Thyroid gland (tissue), 4 donors: ENCODE measurements around the gene ROS1. TPM values are rescaled to one million over a fixed set of nuclear protein-coding genes. Genes with fewer than 3 reads are reported as not detected.

ENCODE experiments used
- DNase-seq, 2 donors: peaks; one replicate each; pipeline ENCODE4 v3.0.0-alpha.2; 2019
- H3K27ac ChIP-seq, 3 donors: fragments of 200-600 bp; sonication (generic); 1 replicate in 2 of 3; 2 replicates in 1 of 3; pipeline ENCODE4 v1.5.1; 2016 to 2019; ENCODE audit warnings: mild to moderate bottlenecking in 1 of 3, moderate library complexity in 1 of 3
- H3K27me3 ChIP-seq: fragments of 200-600 bp; sonication (generic); one replicate; pipeline ENCODE4 v1.5.1; 2019
- H3K36me3 ChIP-seq, 2 donors: fragments of 200-600 bp; sonication (generic); one replicate each; pipeline ENCODE4 v1.5.1; 2016 to 2019
- H3K4me1 ChIP-seq, 2 donors: fragments of 200-600 bp; sonication (generic); one replicate each; pipeline ENCODE4 v1.5.1; 2017 to 2019
- H3K4me3 ChIP-seq, 3 donors: fragments of 200-600 bp; sonication (generic); replicated peaks in 1 of 3; 1 replicate in 2 of 3; 2 replicates in 1 of 3; pipeline ENCODE4 v1.5.1; 2016; ENCODE audit warnings: mild to moderate bottlenecking in 1 of 3
- H3K9me3 ChIP-seq: fragments of 200-600 bp; sonication (generic); one replicate; pipeline ENCODE4 v1.5.1; 2017
- POLR2A ChIP-seq, 2 donors: fragments of 450-650 bp; IDR thresholded peaks; one replicate each; pipeline ENCODE4 v1.6.1; 2017; ENCODE audit warnings: antibody characterized with exemption in 2 of 2, mild to moderate bottlenecking in 2 of 2, moderate library complexity in 1 of 2
- WGBS, 2 donors: methylation state at CpG; one replicate each; pipeline ENCODE4 v1.1.5; 2017; 5-methylcytosine and 5-hydroxymethylcytosine counted together
- intact Hi-C: fragments of 100-400 bp; cut with DNase I; formaldehyde crosslinking; loops from one replicate; pipeline ENCODE4 v1.15.1; 2023
- total RNA-seq, 4 donors: library from RNA; depleted of rRNA; stranded (reverse); fragments of >200 nt; gene quantifications; one replicate each; pipeline ENCODE4 v1.2.3, GENCODE V29; 2016
- TF ChIP-seq, protein P1 (sequence below), 6 experiments: fragments of 200-600 bp in 3 of 6; fragments of 450-650 bp in 3 of 6; sonication (generic) in 3 of 6; IDR thresholded peaks; one replicate each; pipeline ENCODE4 v1.5.1; 2016 to 2019; ENCODE audit warnings: antibody characterized with exemption in 6 of 6, mild to moderate bottlenecking in 2 of 6, inconsistent platforms in 1 of 6, moderate library complexity in 1 of 6

The ROS1 gene
- total RNA-seq, 4 donors from 2014 or later: not detected

DNA sequence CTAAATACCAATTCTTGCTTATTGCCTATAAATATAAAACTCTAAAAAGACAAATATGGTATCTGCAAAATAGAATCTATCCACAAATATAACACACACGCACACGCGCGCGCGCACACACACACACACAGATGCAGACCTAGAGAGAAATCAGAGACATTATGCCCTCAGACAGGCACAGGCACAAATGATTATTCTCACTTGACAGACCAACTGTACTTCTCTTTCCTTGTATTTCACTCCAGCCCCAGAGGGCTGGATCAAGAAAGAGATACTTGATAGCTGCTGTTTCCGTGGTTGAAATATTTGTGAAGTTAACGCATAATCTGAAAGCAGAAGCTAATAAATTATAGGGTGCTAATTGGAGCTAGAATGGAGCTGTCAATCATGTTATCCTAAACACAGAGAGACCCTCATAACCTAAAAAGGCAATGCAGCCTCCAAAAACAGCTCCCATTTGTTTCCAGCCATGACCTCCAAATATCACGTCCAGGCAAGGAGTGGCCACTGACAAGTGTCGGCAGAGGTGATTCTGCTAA lies 148.9 kb downstream of the ROS1 start:
- intact Hi-C loops: no loop called here
- no peak overlapping the region for H3K27ac ChIP-seq
- no peaks in the 10 kb centered on the region for H3K27me3 ChIP-seq
- TF ChIP-seq, protein P1, sequence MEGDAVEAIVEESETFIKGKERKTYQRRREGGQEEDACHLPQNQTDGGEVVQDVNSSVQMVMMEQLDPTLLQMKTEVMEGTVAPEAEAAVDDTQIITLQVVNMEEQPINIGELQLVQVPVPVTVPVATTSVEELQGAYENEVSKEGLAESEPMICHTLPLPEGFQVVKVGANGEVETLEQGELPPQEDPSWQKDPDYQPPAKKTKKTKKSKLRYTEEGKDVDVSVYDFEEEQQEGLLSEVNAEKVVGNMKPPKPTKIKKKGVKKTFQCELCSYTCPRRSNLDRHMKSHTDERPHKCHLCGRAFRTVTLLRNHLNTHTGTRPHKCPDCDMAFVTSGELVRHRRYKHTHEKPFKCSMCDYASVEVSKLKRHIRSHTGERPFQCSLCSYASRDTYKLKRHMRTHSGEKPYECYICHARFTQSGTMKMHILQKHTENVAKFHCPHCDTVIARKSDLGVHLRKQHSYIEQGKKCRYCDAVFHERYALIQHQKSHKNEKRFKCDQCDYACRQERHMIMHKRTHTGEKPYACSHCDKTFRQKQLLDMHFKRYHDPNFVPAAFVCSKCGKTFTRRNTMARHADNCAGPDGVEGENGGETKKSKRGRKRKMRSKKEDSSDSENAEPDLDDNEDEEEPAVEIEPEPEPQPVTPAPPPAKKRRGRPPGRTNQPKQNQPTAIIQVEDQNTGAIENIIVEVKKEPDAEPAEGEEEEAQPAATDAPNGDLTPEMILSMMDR (IDR thresholded peaks at IDR 0.05): no peak
- TF ChIP-seq POLR2A (IDR thresholded peaks at IDR 0.05): no peak
- H3K4me1 ChIP-seq: no peaks in the 10 kb centered on the region
- no peak overlapping the region for H3K4me3 ChIP-seq
- DNase-seq: no peak
- WGBS, 2 donors: 90 to 92% methylated on average over 10 of the region's 10 CpGs
- no peaks in the 10 kb centered on the region for H3K9me3 ChIP-seq
- no peaks in the 10 kb centered on the region for H3K36me3 ChIP-seq

- Histone ChIP-seq H3K27me3 (no peaks in the 10 kb centered on the region), H3K36me3 (no peaks in the 10 kb centered on the region), H3K9me3 (no peaks in the 10 kb centered on the region), H3K4me1 (peaks cover 0 to 2% of the 10 kb centered on the region in 2 donors), H3K4me3 (no peak overlapping the region), H3K27ac (no peak overlapping the region)
- TF ChIP-seq, protein P1 (IDR thresholded peaks at IDR 0.05): no peak
- no peak for TF ChIP-seq POLR2A (IDR thresholded peaks at IDR 0.05)
- no peak for DNase-seq
- 77 to 81% methylated on average over 5 of the region's 5 CpGs for WGBS, 2 donors
- intact Hi-C loops: no loop called here
Observed at GRCh38 chr6:117275711-117276110, 150.0 kb downstream of the ROS1 start.

DNA sequence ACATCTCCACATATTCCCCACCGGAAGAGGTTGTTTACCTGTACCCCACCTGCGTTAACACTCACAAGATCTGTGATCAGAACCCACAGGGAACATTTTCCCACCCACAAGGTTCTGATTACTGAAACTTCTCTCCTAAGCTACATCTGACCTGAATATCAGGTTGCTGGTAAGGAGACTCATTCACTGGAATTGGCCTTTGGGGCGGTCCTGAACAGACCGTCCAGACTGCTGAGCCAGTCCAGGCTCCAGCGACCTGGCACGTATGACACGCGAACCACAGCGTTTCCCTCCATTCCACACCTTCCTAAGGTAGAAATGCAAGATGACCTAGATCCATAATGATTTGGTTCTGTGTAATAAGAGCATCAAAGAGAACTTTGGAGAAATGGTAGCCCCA lies 150.5 kb downstream of the ROS1 start:
- no peak for DNase-seq
- no peak for TF ChIP-seq POLR2A (IDR thresholded peaks at IDR 0.05)
- TF ChIP-seq, protein P1 (IDR thresholded peaks at IDR 0.05): no peak
- H3K9me3 ChIP-seq: no peaks in the 10 kb centered on the region
- no peak overlapping the region for H3K4me3 ChIP-seq
- no peaks in the 10 kb centered on the region for H3K36me3 ChIP-seq
- H3K27me3 ChIP-seq: peaks cover 2% of the 10 kb centered on the region
- intact Hi-C loops: no loop called here
- no peak overlapping the region for H3K27ac ChIP-seq
- 91 to 92% methylated on average over 9 of the region's 9 CpGs for WGBS, 2 donors
- peaks cover 0 to 7% of the 10 kb centered on the region in 2 donors for H3K4me1 ChIP-seq

DNA sequence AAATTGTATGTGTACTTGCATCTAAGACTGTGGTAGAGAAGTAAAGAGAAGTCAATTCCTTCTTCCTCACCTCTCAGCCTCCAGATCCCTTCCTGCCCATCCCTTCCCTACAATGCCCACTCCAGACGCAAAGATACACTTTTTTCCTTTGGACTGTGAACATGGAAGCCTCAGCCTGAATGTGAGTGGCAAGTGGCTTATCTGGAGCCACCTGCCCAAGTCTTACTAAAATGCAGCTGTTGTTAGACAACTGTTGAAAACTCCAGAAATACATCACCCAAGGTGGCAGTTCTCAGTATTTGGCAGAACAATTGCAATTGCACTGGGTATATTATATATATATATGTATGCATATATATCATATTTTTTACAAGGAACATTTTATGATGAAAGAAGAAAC lies 152.9 kb downstream of the ROS1 start:
- H3K4me3 ChIP-seq: no peak overlapping the region
- H3K27ac ChIP-seq: no peak overlapping the region
- peaks cover 12% of the 10 kb centered on the region for H3K27me3 ChIP-seq
- no peaks in the 10 kb centered on the region for H3K9me3 ChIP-seq
- 48 to 49% methylated on average over 1 of the region's 1 CpG for WGBS, 2 donors
- TF ChIP-seq, protein P1 (IDR thresholded peaks at IDR 0.05): no peak
- no peak for TF ChIP-seq POLR2A (IDR thresholded peaks at IDR 0.05)
- DNase-seq: no peak
- intact Hi-C loops: no loop called here
- H3K4me1 ChIP-seq: peaks cover 5 to 12% of the 10 kb centered on the region in 2 donors
- no peaks in the 10 kb centered on the region for H3K36me3 ChIP-seq

GRCh38 chr6:117272032-117272866 lies 153.5 kb downstream of the ROS1 start:
- Histone ChIP-seq H3K27ac (no peak overlapping the region), H3K4me1 (peaks cover 5 to 12% of the 10 kb centered on the region in 2 donors), H3K36me3 (no peaks in the 10 kb centered on the region), H3K4me3 (no peak overlapping the region), H3K27me3 (peaks cover 19% of the 10 kb centered on the region), H3K9me3 (no peaks in the 10 kb centered on the region)
- 24 to 25% methylated on average over 8 of the region's 8 CpGs for WGBS, 2 donors
- intact Hi-C loops: no loop called here
- DNase-seq: no peak
- TF ChIP-seq, protein P1 (IDR thresholded peaks at IDR 0.05): no peak
- TF ChIP-seq POLR2A (IDR thresholded peaks at IDR 0.05): no peak
